Measurements from ENCODE around the gene ANKRD12.

DNA sequence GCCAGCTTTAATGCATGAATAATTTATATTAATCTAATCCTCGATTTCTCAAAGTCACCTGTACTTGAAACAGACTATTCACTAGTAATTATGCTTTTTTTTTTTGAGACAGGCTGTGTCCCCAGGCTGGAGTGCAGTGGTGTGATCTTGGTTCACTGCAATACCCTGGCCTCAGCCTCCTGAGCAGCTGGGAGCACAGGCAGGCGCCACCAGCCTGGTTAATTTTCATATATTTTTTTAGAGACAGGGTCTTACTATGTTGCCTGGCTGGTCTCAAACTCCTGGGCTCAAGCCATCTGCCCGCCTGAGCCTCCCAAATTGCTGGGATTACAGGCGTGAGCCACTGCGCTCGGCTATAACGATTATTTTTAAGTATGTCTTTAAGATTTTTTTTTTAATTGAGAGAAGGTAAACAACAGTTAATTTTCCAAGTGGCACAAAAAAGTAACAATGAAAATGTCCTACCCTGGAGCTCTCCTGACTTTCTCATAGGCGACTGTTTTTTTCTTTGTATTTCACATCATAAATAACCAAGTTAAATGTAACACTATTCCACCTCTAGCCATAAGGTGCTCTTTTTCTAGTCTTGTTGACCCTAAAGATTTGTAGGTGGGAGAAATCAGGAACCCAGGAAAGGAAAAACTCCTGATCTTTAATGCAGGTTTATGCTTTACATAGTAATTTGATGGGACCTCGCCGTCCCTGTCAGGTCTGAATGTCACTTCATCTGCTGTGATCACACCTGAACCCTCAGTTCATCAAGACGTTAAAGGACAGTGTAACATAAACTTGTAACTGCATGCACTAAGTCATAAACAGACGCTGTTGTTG lies 1.3 kb upstream of the ANKRD12 start:
- TF ChIP-seq, protein P1, sequence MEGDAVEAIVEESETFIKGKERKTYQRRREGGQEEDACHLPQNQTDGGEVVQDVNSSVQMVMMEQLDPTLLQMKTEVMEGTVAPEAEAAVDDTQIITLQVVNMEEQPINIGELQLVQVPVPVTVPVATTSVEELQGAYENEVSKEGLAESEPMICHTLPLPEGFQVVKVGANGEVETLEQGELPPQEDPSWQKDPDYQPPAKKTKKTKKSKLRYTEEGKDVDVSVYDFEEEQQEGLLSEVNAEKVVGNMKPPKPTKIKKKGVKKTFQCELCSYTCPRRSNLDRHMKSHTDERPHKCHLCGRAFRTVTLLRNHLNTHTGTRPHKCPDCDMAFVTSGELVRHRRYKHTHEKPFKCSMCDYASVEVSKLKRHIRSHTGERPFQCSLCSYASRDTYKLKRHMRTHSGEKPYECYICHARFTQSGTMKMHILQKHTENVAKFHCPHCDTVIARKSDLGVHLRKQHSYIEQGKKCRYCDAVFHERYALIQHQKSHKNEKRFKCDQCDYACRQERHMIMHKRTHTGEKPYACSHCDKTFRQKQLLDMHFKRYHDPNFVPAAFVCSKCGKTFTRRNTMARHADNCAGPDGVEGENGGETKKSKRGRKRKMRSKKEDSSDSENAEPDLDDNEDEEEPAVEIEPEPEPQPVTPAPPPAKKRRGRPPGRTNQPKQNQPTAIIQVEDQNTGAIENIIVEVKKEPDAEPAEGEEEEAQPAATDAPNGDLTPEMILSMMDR (tag by site-specific recombination; IDR thresholded peaks at IDR 0.05): no peak
- TF ChIP-seq, protein P2, sequence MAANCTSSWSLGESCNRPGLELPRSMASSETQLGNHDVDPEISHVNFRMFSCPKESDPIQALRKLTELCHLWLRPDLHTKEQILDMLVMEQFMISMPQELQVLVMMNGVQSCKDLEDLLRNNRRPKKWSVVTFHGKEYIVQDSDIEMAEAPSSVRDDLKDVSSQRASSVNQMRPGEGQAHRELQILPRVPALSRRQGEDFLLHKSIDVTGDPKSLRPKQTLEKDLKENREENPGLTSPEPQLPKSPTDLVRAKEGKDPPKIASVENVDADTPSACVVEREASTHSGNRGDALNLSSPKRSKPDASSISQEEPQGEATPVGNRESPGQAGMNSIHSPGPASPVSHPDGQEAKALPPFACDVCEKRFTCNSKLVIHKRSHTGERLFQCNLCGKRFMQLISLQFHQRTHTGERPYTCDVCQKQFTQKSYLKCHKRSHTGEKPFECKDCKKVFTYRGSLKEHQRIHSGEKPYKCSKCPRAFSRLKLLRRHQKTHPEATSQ (tag by site-specific recombination; IDR thresholded peaks at IDR 0.05): no peak
- TF ChIP-seq ZNF274 (IDR thresholded peaks at IDR 0.05; ENCODE audit: low read length) (no peak), ZNF274 (tag by site-specific recombination; IDR thresholded peaks at IDR 0.05; ENCODE audit: borderline replicate concordance) (no peak), SP2 (tag by site-specific recombination; IDR thresholded peaks at IDR 0.05) (no peak), PRDM10 (tag by site-specific recombination; IDR thresholded peaks at IDR 0.05) (no peak), ZNF24 (tag by site-specific recombination; IDR thresholded peaks at IDR 0.05) (no peak), ZNF785 (tag by site-specific recombination; IDR thresholded peaks at IDR 0.05) (no peak), FEZF1 (tag by site-specific recombination; IDR thresholded peaks at IDR 0.05) (no peak), ZNF10 (tag by site-specific recombination; IDR thresholded peaks at IDR 0.05) (no peak), ZNF654 (tag by site-specific recombination; IDR thresholded peaks at IDR 0.05; ENCODE audit: low read depth) (no peak), BCL11A (tag by site-specific recombination; IDR thresholded peaks at IDR 0.05; ENCODE audit: low read depth) (no peak), ZNF398 (tag by site-specific recombination; IDR thresholded peaks at IDR 0.05) (no peak)
- TF ChIP-seq, protein P3, sequence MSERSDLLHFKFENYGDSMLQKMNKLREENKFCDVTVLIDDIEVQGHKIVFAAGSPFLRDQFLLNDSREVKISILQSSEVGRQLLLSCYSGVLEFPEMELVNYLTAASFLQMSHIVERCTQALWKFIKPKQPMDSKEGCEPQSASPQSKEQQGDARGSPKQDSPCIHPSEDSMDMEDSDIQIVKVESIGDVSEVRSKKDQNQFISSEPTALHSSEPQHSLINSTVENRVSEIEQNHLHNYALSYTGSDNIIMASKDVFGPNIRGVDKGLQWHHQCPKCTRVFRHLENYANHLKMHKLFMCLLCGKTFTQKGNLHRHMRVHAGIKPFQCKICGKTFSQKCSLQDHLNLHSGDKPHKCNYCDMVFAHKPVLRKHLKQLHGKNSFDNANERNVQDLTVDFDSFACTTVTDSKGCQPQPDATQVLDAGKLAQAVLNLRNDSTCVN (tag by site-specific recombination; optimal IDR thresholded peaks at IDR 0.05): no peak

Data from HEK293 (cell line).